PFSK-1 (cell line): ENCODE data around the gene SMARCC1.

Experiments
- POLR2AphosphoS5 ChIP-seq: IDR thresholded peaks from 2 replicates; pipeline ENCODE4 v1.6.1; 2012; ENCODE audit warnings: low read depth, mild to moderate bottlenecking, control low read depth, low read length, moderate library complexity
- TF ChIP-seq, protein P1 (sequence below), 2 experiments: IDR thresholded peaks; 2 replicates each; pipeline versions ENCODE4 v1.6.1 to v1.8.0; 2011 to 2012; ENCODE audit warnings: low read depth in 2 of 2, low read length in 2 of 2, control low read depth in 1 of 2, inconsistent platforms in 1 of 2, mild to moderate bottlenecking in 1 of 2, moderate library complexity in 1 of 2; ENCODE audit not compliant: insufficient read depth in 1 of 2

- TF ChIP-seq, protein P1, sequence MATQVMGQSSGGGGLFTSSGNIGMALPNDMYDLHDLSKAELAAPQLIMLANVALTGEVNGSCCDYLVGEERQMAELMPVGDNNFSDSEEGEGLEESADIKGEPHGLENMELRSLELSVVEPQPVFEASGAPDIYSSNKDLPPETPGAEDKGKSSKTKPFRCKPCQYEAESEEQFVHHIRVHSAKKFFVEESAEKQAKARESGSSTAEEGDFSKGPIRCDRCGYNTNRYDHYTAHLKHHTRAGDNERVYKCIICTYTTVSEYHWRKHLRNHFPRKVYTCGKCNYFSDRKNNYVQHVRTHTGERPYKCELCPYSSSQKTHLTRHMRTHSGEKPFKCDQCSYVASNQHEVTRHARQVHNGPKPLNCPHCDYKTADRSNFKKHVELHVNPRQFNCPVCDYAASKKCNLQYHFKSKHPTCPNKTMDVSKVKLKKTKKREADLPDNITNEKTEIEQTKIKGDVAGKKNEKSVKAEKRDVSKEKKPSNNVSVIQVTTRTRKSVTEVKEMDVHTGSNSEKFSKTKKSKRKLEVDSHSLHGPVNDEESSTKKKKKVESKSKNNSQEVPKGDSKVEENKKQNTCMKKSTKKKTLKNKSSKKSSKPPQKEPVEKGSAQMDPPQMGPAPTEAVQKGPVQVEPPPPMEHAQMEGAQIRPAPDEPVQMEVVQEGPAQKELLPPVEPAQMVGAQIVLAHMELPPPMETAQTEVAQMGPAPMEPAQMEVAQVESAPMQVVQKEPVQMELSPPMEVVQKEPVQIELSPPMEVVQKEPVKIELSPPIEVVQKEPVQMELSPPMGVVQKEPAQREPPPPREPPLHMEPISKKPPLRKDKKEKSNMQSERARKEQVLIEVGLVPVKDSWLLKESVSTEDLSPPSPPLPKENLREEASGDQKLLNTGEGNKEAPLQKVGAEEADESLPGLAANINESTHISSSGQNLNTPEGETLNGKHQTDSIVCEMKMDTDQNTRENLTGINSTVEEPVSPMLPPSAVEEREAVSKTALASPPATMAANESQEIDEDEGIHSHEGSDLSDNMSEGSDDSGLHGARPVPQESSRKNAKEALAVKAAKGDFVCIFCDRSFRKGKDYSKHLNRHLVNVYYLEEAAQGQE (IDR thresholded peaks at IDR 0.05; ENCODE audit: insufficient read depth in 1 of 2, low read depth in 2 of 2, low read length in 2 of 2) = no peak
- TF ChIP-seq POLR2AphosphoS5 = no peak
These were observed 22.9 kb upstream of the SMARCC1 start for GRCh38 chr3:47804577-47804976.
